Kidney epithelial cell (primary cell): ENCODE measurements around the gene PEAR1. TPM values are rescaled to one million over a fixed set of nuclear protein-coding genes. Genes with fewer than 3 reads are reported as not detected.

Experiments
- DNase-seq: peaks from one replicate; pipeline ENCODE4 v3.0.0-alpha.2; 2010; ENCODE audit warnings: low read depth
- H3K27me3 ChIP-seq: 2 replicates; pipeline ENCODE4 v1.6.0; 2011; ENCODE audit warnings: low read length; ENCODE audit not compliant: control insufficient read depth, insufficient read depth
- H3K36me3 ChIP-seq: 2 replicates; pipeline ENCODE4 v1.5.1; 2011; ENCODE audit warnings: low read length; ENCODE audit not compliant: control insufficient read depth, insufficient read depth
- H3K4me3 ChIP-seq: 2 replicates; pipeline ENCODE4 v1.5.1; 2011; ENCODE audit warnings: low read depth, mild to moderate bottlenecking, control low read depth, low read length
- CTCF ChIP-seq: IDR thresholded peaks from 2 replicates; pipeline ENCODE4 v1.5.1; 2011; ENCODE audit warnings: mild to moderate bottlenecking, moderate library complexity, low read length, control low read depth, inconsistent platforms; ENCODE audit not compliant: insufficient read depth, poor library complexity, severe bottlenecking
- total RNA-seq: library from RNA; depleted of rRNA; stranded (reverse); fragments of >200 nt; gene quantifications from 2 replicates; pipeline ENCODE4 v1.2.3, GENCODE V29; 2015

PEAR1 gene
- total RNA-seq, 1 donor from 2014 or later = 10.3 TPM

- Histone ChIP-seq H3K4me3 (no peak overlapping the region), H3K36me3 (peaks cover 3% of the 10 kb centered on the region), H3K27me3 (no peaks in the 10 kb centered on the region)
- TF ChIP-seq CTCF = no peak
- no peak for DNase-seq
These were observed 64.8 kb downstream of the PEAR1 start for GRCh38 chr1:156958247-156958714.

- Histone ChIP-seq H3K27me3 (no peaks in the 10 kb centered on the region), H3K36me3 (peaks cover 3% of the 10 kb centered on the region), H3K4me3 (no peak overlapping the region)
- DNase-seq = no peak
- no peak for TF ChIP-seq CTCF
These were observed 65.9 kb downstream of the PEAR1 start for GRCh38 chr1:156959414-156959813.

GRCh38 chr1:156959925-156960324, 66.4 kb downstream of the PEAR1 start:
- no peak overlapping the region for H3K4me3 ChIP-seq
- H3K27me3 ChIP-seq = no peaks in the 10 kb centered on the region
- no peak for DNase-seq
- H3K36me3 ChIP-seq = peaks cover 3% of the 10 kb centered on the region
- no peak for TF ChIP-seq CTCF

- peak; percentile 13 for TF ChIP-seq CTCF
- Histone ChIP-seq H3K4me3 (no peak overlapping the region), H3K27me3 (no peaks in the 10 kb centered on the region), H3K36me3 (peaks cover 3% of the 10 kb centered on the region)
- DNase-seq = no peak
These were observed 68.2 kb downstream of the PEAR1 start for GRCh38 chr1:156961709-156962108.

- DNase-seq = no peak
- H3K36me3 ChIP-seq = peaks cover 5% of the 10 kb centered on the region
- TF ChIP-seq CTCF = no peak
These were observed 70.1 kb downstream of the PEAR1 start for GRCh38 chr1:156963621-156964020.

GRCh38 chr1:156964441-156964840, 70.9 kb downstream of the PEAR1 start:
- no peak for TF ChIP-seq CTCF
- Histone ChIP-seq H3K36me3 (peaks cover 5% of the 10 kb centered on the region), H3K27me3 (no peaks in the 10 kb centered on the region), H3K4me3 (no peak overlapping the region)
- DNase-seq = no peak

More at GRCh38 chr1:156963621-156964020, 70.1 kb downstream of the PEAR1 start:
- Histone ChIP-seq H3K27me3 (no peaks in the 10 kb centered on the region), H3K4me3 (no peak overlapping the region)

Other genes with a start within 250 kb of the PEAR1 start
- gene NES, start 216.3 kb upstream of the PEAR1 start, total RNA-seq = 66.3 and 76.8 TPM in 2 replicates
- gene CRABP2, start 188.1 kb upstream of the PEAR1 start, total RNA-seq = 24.5 and 29.5 TPM in 2 replicates
- gene METTL25B, start 165.2 kb upstream of the PEAR1 start, total RNA-seq = 13.0 and 13.6 TPM in 2 replicates
- 17.7 and 25.1 TPM in 2 replicates for gene ISG20L2, start 165.0 kb upstream of the PEAR1 start, total RNA-seq
- gene MRPL24, start 152.6 kb upstream of the PEAR1 start, total RNA-seq = 42.5 and 62.2 TPM in 2 replicates
- gene HDGF, start 142.0 kb upstream of the PEAR1 start, total RNA-seq = 271 and 296 TPM in 2 replicates
- gene PRCC, start 126.2 kb upstream of the PEAR1 start, total RNA-seq = 56.0 and 59.3 TPM in 2 replicates
- gene SH2D2A, start 76.9 kb upstream of the PEAR1 start, total RNA-seq = 2.3 and 4.9 TPM in 2 replicates
- not detected in 2 replicates for gene INSRR, start 34.6 kb upstream of the PEAR1 start, total RNA-seq
- not detected in 2 replicates for gene NTRK1, start 32.9 kb upstream of the PEAR1 start, total RNA-seq
- gene LRRC71, start 26.9 kb downstream of the PEAR1 start, total RNA-seq = not detected in 2 replicates
- 26.4 and 29.2 TPM in 2 replicates for gene ARHGEF11, start 152.0 kb downstream of the PEAR1 start, total RNA-seq
- gene ETV3L, start 206.1 kb downstream of the PEAR1 start, total RNA-seq = not detected in 2 replicates
- gene ETV3, start 244.7 kb downstream of the PEAR1 start, total RNA-seq = 16.6 and 22.9 TPM in 2 replicates